Measurements from ENCODE around the gene SLC4A2.

The SLC4A2 gene

GRCh38 chr7:151061213-151062110 lies 2.1 kb downstream of the SLC4A2 start:
- no peak for DNase-seq (ENCODE audit: low read depth in 1 of 2, low spot score in 1 of 2)

GRCh38 chr7:151062111-151062398 lies 2.7 kb downstream of the SLC4A2 start:
- DNase-seq (ENCODE audit: low read depth in 1 of 2, low spot score in 1 of 2), result no peak

- no peak for DNase-seq (ENCODE audit: low read depth in 1 of 2, low spot score in 1 of 2)
These were observed 3.2 kb downstream of the SLC4A2 start for GRCh38 chr7:151062399-151063211.

- no peak for DNase-seq (ENCODE audit: low read depth in 1 of 2, low spot score in 1 of 2)
These were observed 3.8 kb downstream of the SLC4A2 start for GRCh38 chr7:151063212-151063561.

GRCh38 chr7:151064454-151064853 lies 5.1 kb downstream of the SLC4A2 start:
- no peak for DNase-seq (ENCODE audit: low read depth in 1 of 2, low spot score in 1 of 2)

GRCh38 chr7:151064993-151065392 lies 5.6 kb downstream of the SLC4A2 start:
- DNase-seq (ENCODE audit: low read depth in 1 of 2, low spot score in 1 of 2), result no peak

- DNase-seq (ENCODE audit: low read depth in 1 of 2, low spot score in 1 of 2), result no peak
These were observed 6.1 kb downstream of the SLC4A2 start for GRCh38 chr7:151065516-151065915.

- DNase-seq (ENCODE audit: low read depth in 1 of 2, low spot score in 1 of 2), result no peak
These were observed 7.0 kb downstream of the SLC4A2 start for GRCh38 chr7:151066273-151066974.

- DNase-seq (ENCODE audit: low read depth in 1 of 2, low spot score in 1 of 2), result no peak
These were observed 8.8 kb downstream of the SLC4A2 start for GRCh38 chr7:151068069-151068773.

- no peak for DNase-seq (ENCODE audit: low read depth in 1 of 2, low spot score in 1 of 2)
These were observed 10.6 kb downstream of the SLC4A2 start for GRCh38 chr7:151069841-151070573.

GRCh38 chr7:151070574-151070960 lies 11.2 kb downstream of the SLC4A2 start:
- no peak for DNase-seq (ENCODE audit: low read depth in 1 of 2, low spot score in 1 of 2)

- DNase-seq (ENCODE audit: low read depth in 1 of 2, low spot score in 1 of 2), result no peak
These were observed 11.9 kb downstream of the SLC4A2 start for GRCh38 chr7:151071032-151071866.

- no peak for DNase-seq (ENCODE audit: low read depth in 1 of 2, low spot score in 1 of 2)
These were observed 14.6 kb downstream of the SLC4A2 start for GRCh38 chr7:151073990-151074389.

- DNase-seq (ENCODE audit: low read depth in 1 of 2, low spot score in 1 of 2), result no peak
These were observed 15.7 kb downstream of the SLC4A2 start for GRCh38 chr7:151074817-151075661.

GRCh38 chr7:151075662-151075971 lies 16.2 kb downstream of the SLC4A2 start:
- no peak for DNase-seq (ENCODE audit: low read depth in 1 of 2, low spot score in 1 of 2)

GRCh38 chr7:151075978-151076426 lies 16.6 kb downstream of the SLC4A2 start:
- DNase-seq (ENCODE audit: low read depth in 1 of 2, low spot score in 1 of 2), result no peak

GRCh38 chr7:151076863-151077704 lies 17.7 kb downstream of the SLC4A2 start:
- no peak for DNase-seq (ENCODE audit: low read depth in 1 of 2, low spot score in 1 of 2)

- DNase-seq (ENCODE audit: low read depth in 1 of 2, low spot score in 1 of 2), result no peak
These were observed 18.4 kb downstream of the SLC4A2 start for GRCh38 chr7:151077705-151078232.

All from activated T-helper 1 cell treated with anti-CD3 and anti-CD28 coated beads, Interleukin-2, amount 50 U/mL, for 16 hours (primary cell).